Limb (tissue), 2 donors: ENCODE results near the gene FMR1.

ENCODE experiments used
- DNase-seq, 2 donors: peaks; one replicate each; pipeline ENCODE4 v3.0.0-alpha.2; 2016; ENCODE audit errors: extremely low spot score in 2 of 2

Gene FMR1

GRCh38 chrX:147911192-147912022, at the start of gene FMR1:
Gene FMR1 (plus strand): TSS chrX:147911919. CDS start chrX:147912180, 261 bp downstream.
- DNase-seq, result peak; percentile 93 to 94

GRCh38 chrX:147875866-147876596, 35.7 kb upstream of the FMR1 start:
- no peak for DNase-seq

GRCh38 chrX:147876849-147877646, 34.7 kb upstream of the FMR1 start:
- DNase-seq, result no peak

GRCh38 chrX:147877726-147878125, 34.0 kb upstream of the FMR1 start:
- no peak for DNase-seq

GRCh38 chrX:147884958-147885357, 26.8 kb upstream of the FMR1 start:
- DNase-seq, result no peak

GRCh38 chrX:147890756-147891155, 21.0 kb upstream of the FMR1 start:
- no peak for DNase-seq

GRCh38 chrX:147891896-147892295, 19.8 kb upstream of the FMR1 start:
- DNase-seq, result no peak

- DNase-seq, result no peak
These were observed 18.0 kb upstream of the FMR1 start for GRCh38 chrX:147893741-147894140.

- peak; percentile 33 to 64 for DNase-seq
These were observed 17.3 kb upstream of the FMR1 start for GRCh38 chrX:147894366-147894963.

GRCh38 chrX:147897117-147897516, 14.6 kb upstream of the FMR1 start:
- DNase-seq, result no peak

- no peak for DNase-seq
These were observed 12.8 kb upstream of the FMR1 start for GRCh38 chrX:147898951-147899350.

- DNase-seq, result no peak
These were observed 12.2 kb upstream of the FMR1 start for GRCh38 chrX:147899379-147900114.

- DNase-seq, result no peak
These were observed 11.4 kb upstream of the FMR1 start for GRCh38 chrX:147900349-147900748.

GRCh38 chrX:147901461-147902126, 10.1 kb upstream of the FMR1 start:
- no peak for DNase-seq

- DNase-seq, result no peak
These were observed 9.4 kb upstream of the FMR1 start for GRCh38 chrX:147902270-147902669.

GRCh38 chrX:147908106-147908505, 3.6 kb upstream of the FMR1 start:
- DNase-seq, result no peak

- DNase-seq, result no peak
These were observed 1.1 kb upstream of the FMR1 start for GRCh38 chrX:147910607-147911006.

GRCh38 chrX:147912093-147912801, 528 bp downstream of the FMR1 start:
- peak; percentile 5 to 68 for DNase-seq

GRCh38 chrX:147913570-147913969, 1.9 kb downstream of the FMR1 start:
- no peak for DNase-seq

GRCh38 chrX:147914591-147914990, 2.9 kb downstream of the FMR1 start:
- no peak for DNase-seq
